Neural cell (in vitro differentiated cells): ENCODE data around the gene SEC24C. TPM values are rescaled to one million over a fixed set of nuclear protein-coding genes. Genes with fewer than 3 reads are reported as not detected.
"Not testable (repeated sequence)": the region's sequence is repeated elsewhere in the genome, so short reads cannot be mapped to it uniquely, and the experiment has no call there.

Experiments used
- H2AFZ ChIP-seq: fragments of 200-600, 300-800 bp; sonication (generic), shearing (Covaris generic); 2 replicates; pipeline ENCODE4 v1.6.0; 2014; ENCODE audit warnings: low read depth, mild to moderate bottlenecking, antibody characterized with exemption, low read length, moderate library complexity
- H3F3A ChIP-seq: fragments of 200-600 bp; shearing (Covaris generic); 2 replicates; pipeline ENCODE4 v1.6.1; 2016; ENCODE audit warnings: mild to moderate bottlenecking, moderate library complexity, mixed read lengths, antibody characterized with exemption, low read length; ENCODE audit not compliant: insufficient read depth, poor library complexity, severe bottlenecking
- H3K27ac ChIP-seq: fragments of 200-600, 300-800 bp; sonication (generic), shearing (Covaris generic); 2 replicates; pipeline ENCODE4 v1.5.1; 2014; ENCODE audit warnings: mild to moderate bottlenecking, low read length, moderate library complexity
- H3K27me3 ChIP-seq: fragments of 300-800, 200-600 bp; sonication (generic), shearing (Covaris generic); 2 replicates; pipeline ENCODE4 v1.6.0; 2014; ENCODE audit warnings: mild to moderate bottlenecking, low read depth, low read length, moderate library complexity; ENCODE audit not compliant: insufficient read depth
- H3K36me3 ChIP-seq: fragments of 300-800, 200-600 bp; sonication (generic), shearing (Covaris generic); 2 replicates; pipeline ENCODE4 v1.5.1; 2014; ENCODE audit warnings: mild to moderate bottlenecking, antibody characterized with exemption, low read length, moderate library complexity; ENCODE audit not compliant: insufficient read depth
- H3K4me2 ChIP-seq: fragments of 300-800, 200-600 bp; sonication (generic), shearing (Covaris generic); 2 replicates; pipeline ENCODE4 v1.6.0; 2014; ENCODE audit warnings: mild to moderate bottlenecking, low read length
- H3K4me3 ChIP-seq: fragments of 300-800, 200-600 bp; sonication (generic), shearing (Covaris generic); 2 replicates; pipeline ENCODE4 v1.5.1; 2014; ENCODE audit warnings: mild to moderate bottlenecking, low read length, moderate library complexity
- H3K79me2 ChIP-seq: fragments of 200-600 bp; shearing (Covaris generic); replicated peaks from 2 replicates; pipeline ENCODE4 v1.6.0; 2014; ENCODE audit warnings: mild to moderate bottlenecking, low read length, moderate library complexity; ENCODE audit not compliant: insufficient read depth
- H3K9ac ChIP-seq: fragments of 300-800, 200-600 bp; sonication (generic), shearing (Covaris generic); 2 replicates; pipeline ENCODE4 v1.6.1; 2016; ENCODE audit warnings: mild to moderate bottlenecking, low read length, mixed read lengths
- H3K9me2 ChIP-seq: fragments of 200-600 bp; shearing (Covaris generic); 2 replicates; pipeline ENCODE4 v1.6.1; 2016; ENCODE audit warnings: mild to moderate bottlenecking, low read length, mixed read lengths; ENCODE audit not compliant: insufficient read depth
- H3K9me3 ChIP-seq: fragments of 200-600, 300-800 bp; sonication (generic), shearing (Covaris generic); 2 replicates; pipeline ENCODE4 v1.6.1; 2016; ENCODE audit warnings: mild to moderate bottlenecking, mixed run types, low read length, moderate library complexity, mixed read lengths
- H4K20me1 ChIP-seq: fragments of 200-600 bp; shearing (Covaris generic); 2 replicates; pipeline ENCODE4 v1.6.1; 2016; ENCODE audit warnings: mild to moderate bottlenecking, mixed run types; ENCODE audit not compliant: insufficient read depth
- CTCF ChIP-seq: fragments of 450-650 bp; IDR thresholded peaks from 2 replicates; pipeline ENCODE4 v1.5.1; 2014; ENCODE audit warnings: antibody characterized with exemption, mild to moderate bottlenecking, moderate library complexity; ENCODE audit not compliant: poor library complexity, severe bottlenecking
- EP300 ChIP-seq: fragments of 450-650 bp; conservative IDR thresholded peaks from 2 replicates; pipeline ENCODE4 v1.6.1; 2014; ENCODE audit warnings: antibody characterized with exemption, mild to moderate bottlenecking, moderate library complexity; ENCODE audit not compliant: poor library complexity, severe bottlenecking
- EZH2 ChIP-seq: fragments of 200-600, 300-800 bp; shearing (Covaris generic), sonication (generic); IDR thresholded peaks from 2 replicates; pipeline ENCODE4 v1.6.1; 2014; ENCODE audit warnings: antibody characterized with exemption, low read length, borderline replicate concordance, mild to moderate bottlenecking; ENCODE audit not compliant: insufficient read depth, poor library complexity, severe bottlenecking
- MXI1 ChIP-seq: fragments of 450-650 bp; conservative IDR thresholded peaks from 2 replicates; pipeline ENCODE4 v1.6.1; 2014; ENCODE audit warnings: antibody characterized with exemption, mild to moderate bottlenecking; ENCODE audit not compliant: poor library complexity, severe bottlenecking
- POLR2AphosphoS5 ChIP-seq: IDR thresholded peaks from 2 replicates; pipeline ENCODE4 v1.6.1; 2012
- RAD21 ChIP-seq: fragments of 450-650 bp; conservative IDR thresholded peaks from 2 replicates; pipeline ENCODE4 v1.6.1; 2014; ENCODE audit warnings: antibody characterized with exemption, mild to moderate bottlenecking, moderate library complexity
- REST ChIP-seq: IDR thresholded peaks from 2 replicates; pipeline ENCODE4 v1.6.1; 2012; ENCODE audit warnings: borderline replicate concordance
- SMC3 ChIP-seq: fragments of 450-650 bp; conservative IDR thresholded peaks from 2 replicates; pipeline ENCODE4 v1.6.1; 2014; ENCODE audit warnings: antibody characterized with exemption, mild to moderate bottlenecking, moderate library complexity; ENCODE audit not compliant: poor library complexity
- TAF1 ChIP-seq: IDR thresholded peaks from 2 replicates; pipeline ENCODE4 v1.6.1; 2012; ENCODE audit warnings: low read depth
- polyA plus RNA-seq: library from polyadenylated mRNA; depleted of rRNA; stranded (reverse); fragments of >200 nt; gene quantifications from 2 replicates; pipeline ENCODE4 v1.2.3, GENCODE V29; 2014

SEC24C gene
- polyA plus RNA-seq, 1 donor from 2014 or later: 43.0 TPM

- not testable (repeated sequence) for H3K36me3 ChIP-seq, H3K9ac ChIP-seq, H3K9me3 ChIP-seq, H3F3A ChIP-seq, H3K4me3 ChIP-seq, H3K4me2 ChIP-seq, H3K9me2 ChIP-seq, H2AFZ ChIP-seq, H3K27me3 ChIP-seq, H3K27ac ChIP-seq, H4K20me1 ChIP-seq
- peaks cover 12% of the 10 kb centered on the region for H3K79me2 ChIP-seq
Measured at GRCh38 chr10:73740501-73741254, 3.5 kb upstream of the SEC24C start.

DNA sequence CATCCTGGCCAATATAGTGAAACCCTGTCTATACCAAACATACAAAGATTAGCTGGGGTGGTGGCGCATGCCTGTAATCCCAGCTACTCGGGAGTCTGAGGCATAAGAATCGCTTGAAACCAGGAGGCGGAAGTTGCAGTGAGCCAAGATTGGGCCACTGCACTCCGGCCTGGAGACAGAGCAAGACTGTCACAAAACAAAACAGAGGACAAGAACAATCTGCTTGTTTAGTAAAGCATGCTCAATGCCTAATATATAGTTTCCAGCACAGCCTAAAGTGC, 1.8 kb upstream of the SEC24C start:
- Histone ChIP-seq H3K9me3 (no peaks in the 10 kb centered on the region), H3K4me2 (no peak overlapping the region), H3K9me2 (no peaks in the 10 kb centered on the region), H2AFZ (no peak overlapping the region), H3K27me3 (no peaks in the 10 kb centered on the region), H3K27ac (no peak overlapping the region), H3K4me3 (no peak overlapping the region), H3K9ac (no peak overlapping the region), H3K79me2 (peaks cover 25% of the 10 kb centered on the region), H4K20me1 (no peaks in the 10 kb centered on the region), H3F3A (no peaks in the 10 kb centered on the region), H3K36me3 (no peaks in the 10 kb centered on the region)
- TF ChIP-seq TAF1: no peak
- TF ChIP-seq REST: no peak
- TF ChIP-seq RAD21: no peak
- TF ChIP-seq SMC3: no peak
- TF ChIP-seq MXI1: no peak
- no peak for TF ChIP-seq POLR2AphosphoS5
- TF ChIP-seq EZH2: no peak

GRCh38 chr10:73743327-73743904, 756 bp upstream of the SEC24C start:
- Histone ChIP-seq H3K36me3 (no peaks in the 10 kb centered on the region), H3K27ac (peak overlapping the region; percentile 96), H2AFZ (peak overlapping the region; percentile 35), H3K9me3 (no peaks in the 10 kb centered on the region), H3K9ac (peak overlapping the region; percentile 84), H3K4me2 (peak overlapping the region; percentile 89), H4K20me1 (no peaks in the 10 kb centered on the region), H3F3A (no peaks in the 10 kb centered on the region), H3K9me2 (no peaks in the 10 kb centered on the region), H3K79me2 (peaks cover 25% of the 10 kb centered on the region), H3K27me3 (no peaks in the 10 kb centered on the region), H3K4me3 (peak overlapping the region; percentile 79)
- TF ChIP-seq EP300 (no peak), REST (no peak), TAF1 (no peak), RAD21 (no peak), MXI1 (no peak), CTCF (no peak), EZH2 (no peak), SMC3 (no peak), POLR2AphosphoS5 (no peak)
